NCI-H1105 (cell line): Measurements from ENCODE around the gene GPBP1L1.
"Not testable (repeated sequence)": the region's sequence is repeated elsewhere in the genome, so short reads cannot be mapped to it uniquely, and the experiment has no call there.

ENCODE experiments used
- DNase-seq: peaks from one replicate; lab custom pipeline; 2025; lab: John Stamatoyannopoulos, UW

The GPBP1L1 gene

DNA sequence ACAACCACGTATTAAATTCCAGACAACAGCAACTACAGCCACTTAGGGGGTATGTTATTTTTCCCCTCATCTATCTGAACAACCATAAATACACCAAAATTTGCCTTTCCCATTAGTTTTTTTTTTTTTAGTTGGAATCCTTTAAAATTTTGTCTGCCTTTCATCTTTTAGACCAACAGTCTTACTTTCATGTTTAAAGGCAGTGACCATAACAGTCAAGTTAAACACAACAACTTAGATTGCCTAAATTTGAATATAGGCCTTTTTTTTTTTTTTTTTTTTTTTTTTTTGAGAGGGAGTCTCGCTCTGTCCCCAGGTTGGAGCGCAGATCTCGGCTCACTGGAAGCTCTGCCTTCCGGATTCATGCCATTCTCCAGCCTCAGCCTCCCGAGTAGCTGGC lies 3.4 kb downstream of the GPBP1L1 start:
- no peak for DNase-seq

DNA sequence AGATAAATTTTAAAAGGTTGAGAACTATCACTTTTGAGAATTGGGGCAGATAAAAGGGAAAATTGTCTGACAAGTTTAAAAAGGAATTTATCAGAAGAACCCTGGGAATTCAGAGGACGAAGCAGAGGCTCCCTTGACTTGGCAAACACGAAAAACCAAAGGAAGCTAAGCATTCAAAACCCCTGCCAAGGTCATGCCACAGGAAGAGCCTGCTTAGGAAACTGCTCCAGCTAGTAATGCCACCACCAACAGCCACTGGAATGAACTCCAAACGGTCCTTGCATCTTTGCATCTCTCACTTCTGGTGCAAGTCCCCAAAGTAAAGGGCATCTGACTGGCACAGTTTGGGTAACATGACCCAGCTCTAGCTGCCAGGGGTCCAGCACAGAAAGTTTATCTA lies 7.2 kb downstream of the GPBP1L1 start:
- DNase-seq = no peak

DNA sequence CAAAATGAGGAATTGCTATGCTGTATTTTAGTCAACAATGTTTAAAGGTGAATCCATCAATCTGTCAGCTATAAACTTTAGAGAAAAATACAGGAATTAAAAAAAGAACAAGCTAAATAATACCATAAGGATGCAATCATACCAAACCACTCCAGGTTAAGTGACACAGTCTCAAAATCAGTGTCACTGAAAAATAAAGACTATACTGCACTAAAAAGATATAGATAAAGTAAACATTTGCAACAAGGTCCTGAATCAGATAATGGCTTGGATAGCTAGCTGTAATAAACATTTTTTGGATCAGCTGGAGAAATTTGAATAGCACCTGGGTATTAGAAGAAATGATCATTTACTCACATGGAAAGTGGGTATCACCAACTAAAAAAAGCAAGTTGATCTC lies 7.8 kb downstream of the GPBP1L1 start:
- no peak for DNase-seq

DNA sequence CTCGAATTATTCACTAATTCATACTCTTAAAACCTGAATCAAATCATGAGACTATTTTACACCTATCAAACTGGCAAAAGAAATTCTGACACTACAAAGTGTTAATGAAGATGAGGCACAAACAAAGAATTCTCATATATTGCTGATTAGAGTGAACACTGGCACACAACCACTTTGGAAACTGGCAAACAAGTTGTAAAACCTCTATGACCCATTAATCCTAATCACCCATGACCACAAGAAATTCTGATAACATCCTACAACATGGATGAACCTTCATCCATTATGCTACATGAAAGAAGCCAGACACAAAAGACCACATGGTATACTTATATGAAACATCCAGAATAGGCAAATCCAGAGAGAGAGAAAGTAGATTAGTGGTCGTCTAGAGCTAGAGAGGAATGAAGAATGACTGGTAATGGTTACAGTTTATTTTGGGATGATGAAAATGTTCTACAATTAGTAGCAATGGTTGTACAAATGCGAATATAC lies 8.5 kb downstream of the GPBP1L1 start:
- DNase-seq = no peak

DNA sequence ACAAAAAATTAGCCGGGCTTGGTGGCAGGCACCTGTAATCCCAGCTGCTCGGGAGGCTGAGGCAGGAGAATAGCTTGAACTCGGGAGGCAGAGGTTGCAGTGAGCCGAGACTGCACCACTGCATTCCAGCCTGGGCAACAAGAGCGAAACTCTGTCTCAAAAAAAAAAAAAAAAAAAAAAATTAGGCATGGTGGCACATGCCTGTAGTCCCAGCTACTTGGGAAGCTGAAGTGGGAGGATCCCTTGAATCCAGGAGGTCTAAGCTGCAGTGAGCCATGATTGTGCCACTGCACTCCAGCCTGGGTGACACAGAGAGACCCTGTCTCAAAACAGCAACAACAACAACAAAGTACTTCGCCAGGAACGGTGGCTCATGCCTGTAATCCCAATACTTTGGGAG lies 9.8 kb downstream of the GPBP1L1 start:
- not testable (repeated sequence) for DNase-seq

DNA sequence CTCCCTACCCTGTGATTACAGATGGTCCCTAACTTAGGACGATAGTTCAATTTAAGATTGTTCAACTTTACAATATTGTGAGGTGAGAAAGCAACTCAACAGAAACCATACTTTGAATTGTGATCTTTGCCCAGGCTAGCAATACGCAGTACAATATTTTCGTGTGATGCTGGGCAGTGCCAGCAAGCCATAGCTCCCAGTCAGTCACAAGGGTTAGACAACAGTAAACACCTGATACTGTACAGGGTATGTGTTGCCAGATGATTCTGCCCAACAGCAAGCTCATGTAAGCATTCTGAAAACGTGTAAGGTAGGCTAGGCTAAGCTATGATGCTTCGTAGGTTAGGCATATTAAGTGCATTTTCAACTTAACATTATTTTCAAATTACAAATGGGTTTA lies 11.9 kb downstream of the GPBP1L1 start:
- DNase-seq = no peak

DNA sequence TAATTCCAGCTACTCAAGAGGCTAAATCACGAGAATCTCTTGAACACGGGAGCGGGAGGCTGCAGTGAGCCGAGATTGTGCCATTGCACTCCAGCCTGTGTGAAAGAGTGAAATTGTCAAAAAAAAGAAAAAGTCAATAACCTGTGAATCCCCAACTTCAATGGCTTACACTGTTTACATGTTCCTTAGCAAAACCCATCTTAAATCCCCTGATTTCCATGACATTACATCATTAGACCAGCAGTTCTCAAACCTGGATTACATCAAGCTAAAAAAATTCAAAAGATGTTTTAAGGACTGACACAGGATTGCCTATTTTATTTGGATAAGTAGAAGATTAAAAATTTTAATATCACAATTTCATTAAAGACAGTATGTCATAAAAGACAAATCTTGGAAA lies 12.4 kb downstream of the GPBP1L1 start:
- no peak for DNase-seq

DNA sequence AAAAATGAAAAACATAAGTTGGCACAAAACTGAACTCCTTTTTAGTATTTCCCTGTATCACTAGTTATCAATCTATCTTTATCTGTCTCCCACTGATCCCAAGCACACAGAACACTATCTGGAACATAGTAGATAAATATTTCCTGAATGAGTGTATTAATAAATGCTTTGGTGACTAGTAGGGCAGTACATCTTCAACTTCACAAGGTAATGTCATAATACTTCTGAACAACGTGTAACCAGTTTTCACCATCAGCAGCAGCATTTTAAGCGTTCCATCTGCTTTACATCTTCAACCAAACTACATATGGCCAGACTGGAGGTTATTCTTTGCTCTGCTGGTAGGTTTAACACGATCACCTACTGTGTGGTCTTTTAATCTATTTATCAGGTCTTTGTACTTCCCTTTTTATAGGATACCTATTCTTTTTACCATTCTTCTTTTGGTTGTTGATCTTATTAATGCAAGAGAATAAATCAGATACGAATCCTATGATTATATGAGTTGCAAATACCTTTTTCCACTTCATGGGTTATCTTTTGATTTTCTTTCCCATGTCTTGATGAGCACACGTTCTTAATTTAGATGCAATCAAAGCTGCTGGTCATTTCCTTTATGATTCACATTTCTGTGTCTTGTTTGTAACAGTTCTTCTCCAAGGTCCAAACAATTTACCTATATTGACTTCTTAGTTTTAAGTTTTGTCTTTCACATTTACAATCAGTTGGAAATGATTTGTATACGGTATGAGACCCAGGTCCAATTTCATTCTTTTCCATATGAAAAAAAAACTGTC lies 16.3 kb downstream of the GPBP1L1 start:
- no peak for DNase-seq

DNA sequence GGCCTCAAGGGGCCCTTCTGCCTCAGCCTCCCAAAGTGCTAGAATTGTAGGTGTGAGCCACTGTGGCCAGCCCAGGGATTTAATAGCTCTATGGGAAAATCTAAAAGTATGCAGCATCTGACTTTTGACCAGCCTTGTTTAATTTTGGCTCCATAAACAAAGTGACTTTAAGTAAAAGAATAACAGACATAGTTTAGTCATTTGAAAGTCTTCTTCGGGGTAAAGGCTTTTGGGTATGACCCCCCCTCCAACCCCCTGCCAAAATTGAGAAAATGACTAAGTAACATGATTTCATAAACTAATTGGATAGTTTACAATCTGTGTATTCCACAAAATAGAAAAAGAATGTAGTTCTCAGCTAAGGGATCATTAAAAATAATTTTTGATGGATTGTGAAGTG lies 17.0 kb downstream of the GPBP1L1 start:
- DNase-seq = no peak

DNA sequence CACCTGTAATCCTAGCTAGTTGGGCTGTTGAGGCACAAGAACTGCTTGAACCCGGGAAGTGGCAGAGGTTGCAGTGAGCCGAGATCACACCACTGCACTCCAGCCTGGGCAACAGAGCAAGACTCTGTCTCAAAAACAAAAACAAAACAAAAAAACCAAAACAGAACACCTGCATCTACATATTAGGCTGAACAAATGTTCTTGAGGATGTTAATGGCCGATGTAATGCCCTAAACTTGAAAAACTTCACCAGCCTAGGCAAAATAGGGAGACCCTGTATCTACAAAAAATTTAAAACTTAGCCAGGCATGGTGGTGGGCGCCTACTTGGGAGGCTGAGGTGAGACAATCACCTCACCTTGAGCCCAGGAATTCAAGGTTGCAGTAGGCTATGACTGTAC lies 17.8 kb downstream of the GPBP1L1 start:
- DNase-seq = no peak

DNA sequence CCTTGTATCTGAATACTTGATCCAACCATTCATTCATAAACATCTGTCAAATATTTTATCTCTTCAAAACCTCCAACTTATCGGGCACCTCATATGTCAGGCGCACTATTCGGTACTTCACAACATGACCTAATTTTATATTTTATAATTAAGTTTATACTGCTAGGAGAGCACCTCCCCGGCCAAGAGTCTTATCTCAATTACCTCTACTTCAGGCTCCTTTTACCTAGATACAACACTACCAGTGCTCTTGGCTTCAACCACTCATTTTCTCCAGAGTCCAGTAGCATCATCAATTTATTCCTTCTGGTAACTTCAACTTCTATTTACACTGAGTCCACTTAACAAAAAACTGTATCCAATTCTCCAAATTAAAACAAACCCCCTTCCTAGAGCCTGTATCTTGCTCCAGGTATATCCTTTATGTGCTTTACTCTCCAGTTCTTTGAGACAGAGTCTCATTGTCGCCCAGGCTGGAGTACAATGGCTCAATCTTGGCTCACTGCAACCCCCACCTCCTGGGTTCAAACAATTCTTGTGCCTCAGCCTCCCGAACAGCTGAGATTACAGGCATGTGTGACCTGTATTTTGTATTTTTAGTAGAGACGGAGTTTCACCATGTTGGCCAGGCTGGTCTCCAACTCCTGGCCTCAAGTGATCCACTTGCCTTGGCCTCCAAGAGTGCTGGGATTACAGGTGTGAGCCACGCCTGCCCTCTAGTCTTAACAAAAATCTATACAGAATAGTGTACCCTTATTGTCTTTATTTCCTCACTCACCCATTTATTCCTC lies 18.8 kb downstream of the GPBP1L1 start:
- no peak for DNase-seq

DNA sequence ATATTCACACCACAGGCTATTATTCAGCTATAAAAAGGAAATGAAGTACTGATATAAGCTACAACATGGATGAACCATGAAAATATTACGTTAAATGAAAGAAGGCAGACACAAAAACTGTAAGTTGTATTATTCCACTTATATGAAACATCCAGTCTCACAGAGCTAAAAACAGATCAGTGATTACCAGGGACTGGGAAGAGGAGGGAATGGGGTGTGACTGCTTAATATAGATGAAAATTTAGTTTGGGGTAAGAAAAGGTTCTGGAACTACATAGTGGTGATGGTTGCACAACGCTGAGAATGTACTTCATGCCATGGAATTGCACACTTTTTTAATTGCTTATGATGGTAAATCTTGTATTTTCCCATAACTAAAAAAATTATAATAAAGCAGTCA lies 19.5 kb downstream of the GPBP1L1 start:
- no peak for DNase-seq

DNA sequence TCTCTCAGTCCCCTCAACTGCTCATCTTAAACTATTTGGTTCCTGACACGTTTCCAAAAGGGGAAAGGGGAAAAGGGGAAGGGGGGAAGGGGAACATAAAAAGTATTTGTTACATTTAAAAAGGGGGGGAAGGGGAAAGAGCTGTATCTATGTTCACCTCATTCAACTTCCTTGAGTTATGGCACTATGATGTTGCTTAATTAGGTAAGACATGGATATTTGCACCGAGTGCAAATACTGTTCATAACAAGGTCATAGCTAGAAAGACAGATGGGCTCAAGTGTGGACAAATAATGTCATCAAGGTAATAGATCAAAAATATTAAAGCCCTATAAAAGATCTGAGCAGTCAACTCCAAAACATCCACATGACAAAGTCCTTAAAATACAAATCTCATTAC lies 26.0 kb downstream of the GPBP1L1 start:
- DNase-seq = no peak

DNA sequence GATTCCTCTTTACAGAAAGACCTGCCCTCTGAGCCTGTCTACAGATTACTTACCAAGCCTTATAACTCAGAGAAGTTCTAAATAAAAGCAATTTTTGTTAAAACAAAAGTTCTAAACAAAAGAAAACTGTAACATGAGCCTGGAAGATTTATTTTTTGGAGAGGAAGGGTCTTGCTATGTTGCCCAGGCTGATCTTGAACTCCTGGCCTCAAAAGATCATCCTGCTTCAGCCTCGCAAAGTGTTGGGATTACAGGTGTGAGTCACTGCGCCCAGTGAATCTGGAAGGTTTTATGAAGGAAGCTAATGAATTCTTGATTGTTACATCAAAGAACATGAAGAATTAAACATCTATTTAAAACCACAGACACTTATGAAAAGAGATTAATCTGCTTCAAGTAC lies 27.1 kb downstream of the GPBP1L1 start:
- no peak for DNase-seq

DNA sequence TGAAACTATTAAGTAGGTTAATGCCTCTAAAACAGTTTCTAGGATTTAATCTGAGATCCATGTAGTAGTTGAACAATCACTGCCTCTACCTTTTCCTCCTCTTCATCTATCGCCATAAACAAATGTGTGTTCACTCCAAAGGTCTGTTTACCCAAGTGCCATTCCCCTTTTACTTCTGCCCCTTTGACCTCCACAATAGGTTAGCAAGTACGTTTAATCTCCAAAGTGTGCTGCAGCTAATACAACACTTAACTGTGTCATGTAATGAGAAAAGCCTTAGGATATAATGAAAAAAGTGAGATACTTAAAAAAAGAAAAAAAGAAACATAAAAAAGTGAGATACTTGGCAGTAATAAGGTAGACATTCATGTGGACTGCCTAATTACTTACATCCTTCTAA lies 28.2 kb downstream of the GPBP1L1 start:
- DNase-seq = no peak

DNA sequence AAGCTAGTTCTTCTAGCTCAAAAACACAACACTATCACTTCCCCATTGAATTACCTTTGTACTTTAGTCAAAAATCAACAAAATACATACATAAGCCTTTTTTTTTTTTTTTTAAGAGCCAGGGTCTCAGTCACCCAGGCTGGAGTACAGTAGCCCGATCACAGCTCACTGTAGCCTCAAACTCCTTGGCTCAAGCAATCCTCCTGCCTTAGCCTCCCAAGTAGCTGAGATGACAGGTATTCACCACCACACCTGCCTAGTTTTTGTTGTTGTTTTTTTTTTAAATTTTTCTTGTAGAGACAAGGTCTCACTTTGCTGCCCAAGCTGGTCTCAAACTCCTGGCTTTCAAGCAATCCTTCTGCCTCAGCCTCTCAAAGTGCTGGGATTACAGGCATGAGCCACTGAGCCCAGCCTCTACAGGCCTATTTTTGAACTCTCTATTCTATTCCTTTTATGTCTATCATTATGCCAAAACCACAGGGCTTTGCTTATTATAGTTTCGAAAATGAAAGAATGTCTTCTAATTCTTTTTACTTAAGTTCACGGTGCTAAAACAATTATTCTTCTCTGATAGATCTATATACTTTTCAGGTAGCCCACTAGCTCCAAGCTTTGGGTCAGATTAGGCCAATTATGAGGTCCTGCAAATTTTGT lies 29.6 kb downstream of the GPBP1L1 start:
- no peak for DNase-seq

DNA sequence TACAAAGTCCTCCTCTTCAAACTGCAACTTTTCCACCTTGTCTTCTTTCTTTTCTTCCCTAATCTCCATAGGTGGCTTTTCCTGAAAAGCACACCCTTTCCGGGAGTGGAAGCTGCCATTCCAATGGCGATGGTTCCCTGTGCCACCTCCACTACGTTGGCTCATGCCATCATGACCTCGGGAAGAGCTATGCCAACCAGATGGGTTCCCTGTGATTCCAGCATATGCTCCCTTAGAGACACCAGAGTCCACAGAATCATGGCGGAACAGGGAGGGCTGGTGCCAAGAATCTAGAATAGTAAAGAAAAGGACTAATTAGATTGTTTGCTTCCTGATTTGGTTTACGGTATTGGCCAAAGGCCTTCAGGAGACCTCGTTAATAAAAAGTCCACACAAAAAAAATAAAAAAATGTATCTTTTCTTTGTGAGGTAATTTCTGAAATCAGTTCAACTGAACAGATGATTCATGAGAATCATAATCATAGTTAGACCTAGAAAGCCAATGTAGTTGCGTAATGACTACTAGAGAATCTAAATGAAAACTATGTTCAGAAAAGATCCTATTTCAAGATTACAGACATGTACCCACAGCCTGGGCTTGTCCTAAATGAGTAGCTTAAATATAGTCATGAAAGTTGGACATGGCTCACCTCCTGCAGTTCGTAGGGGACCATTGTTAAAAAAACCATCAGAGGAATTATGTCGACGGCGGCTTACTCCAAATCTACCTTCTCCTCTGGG lies 31.6 kb downstream of the GPBP1L1 start:
- no peak for DNase-seq

DNA sequence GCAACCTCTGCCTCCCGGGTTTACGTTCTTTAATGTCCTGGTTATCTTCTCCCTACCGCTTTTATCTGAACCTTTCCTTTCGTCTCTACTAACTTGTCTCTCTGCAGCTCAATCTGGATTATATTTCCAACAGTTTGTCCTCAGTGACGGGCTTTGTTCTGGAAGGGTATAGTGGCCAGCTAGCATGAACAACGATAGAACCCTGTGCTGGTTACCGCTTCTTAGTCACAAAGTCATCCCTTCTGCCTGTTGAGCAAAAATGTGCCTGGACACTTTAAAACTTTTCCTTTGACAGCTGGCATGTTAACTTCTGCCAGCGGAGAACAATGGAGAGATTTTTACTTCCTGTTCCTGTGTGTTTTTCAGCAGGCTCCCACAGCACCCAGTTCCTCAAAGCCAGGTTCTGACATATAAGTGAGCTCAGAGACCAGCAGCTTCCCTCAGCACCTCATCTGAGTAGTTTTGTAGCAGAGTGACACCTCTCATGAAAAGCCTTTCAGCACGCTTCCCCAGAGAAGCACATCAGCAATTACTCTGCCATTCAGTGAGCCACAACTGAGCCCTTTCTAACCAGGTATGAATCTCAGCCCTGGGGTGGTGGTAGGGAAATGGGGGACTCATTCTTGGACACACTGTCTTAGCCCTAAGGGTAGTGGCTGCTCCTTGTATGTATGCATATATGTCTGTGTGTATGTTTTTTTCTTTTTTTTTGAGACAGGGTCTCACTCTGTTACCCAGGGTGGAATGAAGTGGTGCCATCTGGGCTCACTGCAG lies 38.9 kb downstream of the GPBP1L1 start:
- no peak for DNase-seq

DNA sequence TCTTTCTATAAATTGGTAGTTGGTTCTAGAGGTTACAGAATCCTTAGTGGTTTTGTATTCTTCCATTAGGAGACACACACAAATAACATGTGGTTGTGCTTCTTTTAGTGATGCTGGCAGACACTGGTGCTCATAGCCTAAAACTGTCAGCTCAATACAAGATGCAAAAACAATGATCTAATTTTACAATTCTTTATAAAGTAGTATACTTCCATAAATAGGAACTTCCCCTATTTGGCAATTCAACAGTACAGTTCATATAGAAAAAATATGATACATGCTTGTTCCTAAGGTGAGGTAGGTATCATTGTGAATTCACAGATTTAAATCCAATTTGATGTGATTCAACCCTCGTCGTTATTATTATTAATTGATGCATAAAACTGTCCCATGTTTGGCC lies 41.7 kb downstream of the GPBP1L1 start:
- DNase-seq = no peak

DNA sequence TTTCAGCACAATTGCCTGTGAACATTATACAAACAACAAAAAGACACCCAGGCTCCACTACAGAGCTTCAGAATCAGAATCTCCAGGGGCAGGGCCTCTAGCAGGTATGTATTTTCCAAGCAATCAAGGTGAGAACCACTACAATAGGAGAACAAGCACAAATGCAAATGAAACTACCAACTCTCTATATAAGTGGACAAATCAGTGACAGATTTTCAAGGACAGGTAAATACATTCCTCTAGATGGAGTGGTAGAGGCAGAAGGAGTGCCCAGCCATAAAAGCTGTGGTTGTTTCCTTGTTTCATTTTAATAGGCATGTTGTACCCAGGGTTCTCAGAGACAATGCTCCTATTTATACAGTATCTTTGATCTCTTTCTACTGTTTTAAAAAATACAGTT lies 42.4 kb downstream of the GPBP1L1 start:
- no peak for DNase-seq

DNA sequence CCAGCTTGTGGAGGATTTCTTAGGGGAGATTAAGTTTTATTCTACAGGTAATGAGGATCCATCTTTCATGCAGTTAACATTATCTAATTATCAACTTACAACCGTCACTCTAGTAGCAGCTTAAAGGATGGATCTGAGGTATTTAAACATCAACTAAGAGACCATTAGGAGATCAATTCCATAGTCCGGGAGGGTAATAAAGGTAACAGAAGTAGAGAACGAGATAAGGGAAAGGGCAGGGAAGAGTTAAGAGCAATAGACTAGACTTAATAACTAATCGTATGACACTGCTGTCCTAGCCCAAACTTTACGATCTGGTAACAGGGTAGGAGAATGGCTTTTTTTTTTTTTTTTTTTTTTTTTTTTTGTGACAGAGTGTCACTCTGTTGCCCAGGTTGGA lies 43.0 kb downstream of the GPBP1L1 start:
- no peak for DNase-seq
